WI38 (cell line): ENCODE data around the gene CCNH.

ENCODE experiments used
- H3K4me3 ChIP-seq: 2 replicates; pipeline ENCODE4 v1.5.1; 2011; ENCODE audit warnings: low read depth, mild to moderate bottlenecking, control low read depth, low read length
- TF ChIP-seq, protein P1 (sequence below): IDR thresholded peaks from 2 replicates; pipeline ENCODE4 v1.5.1; 2012; ENCODE audit warnings: low read depth, mild to moderate bottlenecking, control low read depth, low read length

CCNH gene

DNA sequence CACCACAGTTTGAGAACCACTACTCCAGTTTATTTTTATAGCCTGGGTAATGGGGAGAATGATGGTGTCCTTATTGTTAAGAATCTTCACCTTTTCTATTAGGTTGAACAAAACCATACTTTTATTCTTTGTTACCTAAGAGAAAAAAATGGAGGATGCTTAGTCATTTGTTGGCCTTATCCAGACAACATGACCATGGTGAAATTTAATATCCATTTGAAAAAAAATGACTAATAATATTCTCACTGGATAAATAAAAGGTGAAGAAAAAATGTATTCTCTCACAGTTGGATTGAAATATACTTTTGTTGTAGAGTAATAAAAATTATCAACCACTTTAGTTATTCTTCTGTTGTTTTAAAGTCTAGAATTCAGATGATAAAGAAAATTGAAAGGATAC is 5.8 kb upstream of the CCNH start:
- H3K4me3 ChIP-seq = no peak overlapping the region
- TF ChIP-seq, protein P1, sequence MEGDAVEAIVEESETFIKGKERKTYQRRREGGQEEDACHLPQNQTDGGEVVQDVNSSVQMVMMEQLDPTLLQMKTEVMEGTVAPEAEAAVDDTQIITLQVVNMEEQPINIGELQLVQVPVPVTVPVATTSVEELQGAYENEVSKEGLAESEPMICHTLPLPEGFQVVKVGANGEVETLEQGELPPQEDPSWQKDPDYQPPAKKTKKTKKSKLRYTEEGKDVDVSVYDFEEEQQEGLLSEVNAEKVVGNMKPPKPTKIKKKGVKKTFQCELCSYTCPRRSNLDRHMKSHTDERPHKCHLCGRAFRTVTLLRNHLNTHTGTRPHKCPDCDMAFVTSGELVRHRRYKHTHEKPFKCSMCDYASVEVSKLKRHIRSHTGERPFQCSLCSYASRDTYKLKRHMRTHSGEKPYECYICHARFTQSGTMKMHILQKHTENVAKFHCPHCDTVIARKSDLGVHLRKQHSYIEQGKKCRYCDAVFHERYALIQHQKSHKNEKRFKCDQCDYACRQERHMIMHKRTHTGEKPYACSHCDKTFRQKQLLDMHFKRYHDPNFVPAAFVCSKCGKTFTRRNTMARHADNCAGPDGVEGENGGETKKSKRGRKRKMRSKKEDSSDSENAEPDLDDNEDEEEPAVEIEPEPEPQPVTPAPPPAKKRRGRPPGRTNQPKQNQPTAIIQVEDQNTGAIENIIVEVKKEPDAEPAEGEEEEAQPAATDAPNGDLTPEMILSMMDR = no peak

DNA sequence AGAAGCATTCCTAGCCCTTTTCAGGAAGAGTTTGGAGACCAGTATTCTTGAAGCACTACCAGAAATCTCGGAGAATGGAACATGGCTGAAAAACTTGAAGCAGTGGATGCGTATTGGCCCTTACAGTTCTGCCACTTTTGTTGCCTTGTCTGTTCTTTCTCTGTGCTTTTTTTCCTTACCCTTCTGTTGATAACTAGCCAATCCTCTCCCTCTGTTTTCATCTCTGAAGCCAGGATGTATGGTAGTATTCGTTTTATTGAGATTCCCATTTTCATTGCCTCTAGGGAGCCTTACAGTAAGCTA is 564 bp upstream of the CCNH start:
- H3K4me3 ChIP-seq = peak overlapping the region; percentile 76
- TF ChIP-seq, protein P1 = no peak

DNA sequence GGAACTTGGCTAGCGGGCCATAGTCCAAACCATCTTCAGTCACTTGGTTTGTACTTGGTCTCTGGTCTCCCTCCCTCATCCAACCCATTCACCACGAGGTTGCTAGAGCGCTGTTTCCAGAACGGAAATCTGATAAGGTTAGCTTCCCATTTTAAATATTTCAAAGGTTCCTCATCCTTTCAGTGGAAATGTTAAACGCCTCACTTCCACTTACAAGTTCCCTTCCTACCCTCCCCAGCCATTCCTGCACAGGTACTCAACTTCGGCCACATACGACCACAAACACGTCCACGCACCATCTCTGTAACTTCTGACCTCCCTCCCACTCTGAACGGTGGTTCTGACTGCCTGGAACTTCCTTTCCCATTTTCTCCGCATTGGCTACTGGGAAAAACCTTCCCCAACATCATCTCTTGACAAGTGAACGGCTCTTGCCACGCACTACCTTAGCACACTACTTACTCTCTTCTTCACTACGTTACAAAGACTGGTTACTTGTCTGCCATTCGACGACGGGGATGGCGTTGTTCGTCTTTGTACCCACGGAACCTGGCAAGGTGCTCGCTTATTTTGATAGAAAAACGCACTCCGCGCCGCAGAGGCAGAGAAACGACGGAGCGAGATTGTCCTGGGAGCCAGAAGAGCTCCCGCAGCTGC is 629 bp downstream of the CCNH start:
- H3K4me3 ChIP-seq = peak overlapping the region; percentile 76
- TF ChIP-seq, protein P1 = no peak

DNA sequence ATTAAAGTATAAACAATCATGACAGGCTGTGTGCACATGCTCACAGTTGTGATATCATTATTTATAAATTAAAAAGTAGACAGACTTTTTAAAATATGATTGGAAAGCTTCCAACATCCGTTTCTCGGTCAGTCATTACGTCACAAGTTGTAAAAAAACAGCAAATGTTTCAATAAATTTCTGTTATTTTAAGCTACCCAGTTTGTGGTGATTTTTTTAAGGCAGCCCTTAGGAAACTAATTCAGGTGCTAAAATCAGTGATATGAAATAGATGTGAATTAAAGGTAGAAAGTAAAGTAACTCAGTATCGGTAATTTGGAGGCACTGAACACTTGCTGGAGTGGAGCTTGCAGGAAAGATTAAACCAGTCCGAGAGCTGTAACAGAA is 1.2 kb downstream of the CCNH start:
- H3K4me3 ChIP-seq = peak overlapping the region; percentile 76
- TF ChIP-seq, protein P1 = no peak

DNA sequence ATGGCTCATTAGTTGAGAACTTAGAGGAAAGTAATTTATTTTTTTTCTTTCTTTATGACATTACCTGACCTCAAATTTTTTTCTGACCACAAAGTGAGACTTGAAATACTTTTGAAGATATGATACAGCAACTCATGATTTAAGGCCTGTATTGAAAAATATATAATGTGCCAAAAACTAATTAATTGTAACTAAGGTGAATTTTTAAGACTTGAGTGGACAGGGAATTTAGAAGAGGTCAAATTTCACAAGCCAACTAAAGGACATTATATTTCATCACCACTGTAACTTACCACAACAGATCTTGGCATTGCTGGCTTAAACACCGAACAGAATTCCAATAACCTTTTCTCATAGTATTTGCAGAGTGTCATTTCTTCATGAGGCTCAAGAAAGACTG is 1.8 kb downstream of the CCNH start:
- H3K4me3 ChIP-seq = peak overlapping the region; percentile 76
- TF ChIP-seq, protein P1 = no peak

DNA sequence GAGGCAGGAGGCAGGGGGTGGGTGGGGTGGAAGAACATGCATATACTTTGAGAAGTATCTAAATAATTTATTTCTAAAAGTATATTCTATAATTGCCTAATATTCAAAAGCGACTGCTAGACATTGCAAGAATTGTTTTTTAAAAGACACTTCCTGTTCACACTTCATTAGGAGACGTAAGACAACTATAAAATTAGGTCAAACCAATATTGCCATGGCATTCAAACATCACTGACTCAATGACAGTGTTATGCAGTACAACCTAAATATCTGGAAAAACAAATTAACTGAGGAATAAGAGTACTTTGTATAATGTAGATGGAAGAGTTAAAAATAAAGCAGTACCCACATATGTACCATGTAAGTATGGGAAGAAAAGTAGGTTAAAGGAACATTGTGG is 4.5 kb downstream of the CCNH start:
- no peak overlapping the region for H3K4me3 ChIP-seq
- TF ChIP-seq, protein P1 = no peak

DNA sequence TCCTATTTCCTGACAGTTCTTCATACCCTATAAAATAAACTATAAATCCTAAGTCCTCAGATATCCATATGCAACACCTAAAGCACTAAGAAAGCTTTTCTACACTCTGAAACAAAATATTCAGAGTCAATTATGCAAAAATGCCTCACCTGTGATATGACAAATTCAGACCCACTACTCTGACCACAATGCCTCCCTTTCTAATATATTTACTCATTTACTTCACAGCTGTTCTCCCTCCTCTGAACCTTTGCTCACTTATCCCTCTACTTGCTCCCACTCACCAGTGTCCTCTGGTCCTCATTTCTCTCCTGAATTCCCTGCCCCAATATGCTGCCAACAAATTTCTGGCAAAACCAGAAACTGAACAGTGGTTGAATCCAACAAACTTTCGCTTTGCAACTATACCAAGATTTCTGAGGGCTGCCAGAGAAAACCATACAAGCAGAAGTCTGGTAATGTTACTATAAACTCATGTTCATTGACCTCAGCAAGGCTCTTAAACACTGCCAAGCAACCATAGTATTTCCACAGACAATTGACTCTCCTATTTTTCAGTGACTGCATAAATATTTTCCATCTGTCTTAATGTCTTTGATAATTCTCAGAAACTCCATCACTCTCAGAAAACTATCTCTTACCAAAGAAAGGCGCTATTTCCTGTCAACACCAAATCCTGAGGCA is 7.1 kb downstream of the CCNH start:
- TF ChIP-seq, protein P1 = no peak
- no peak overlapping the region for H3K4me3 ChIP-seq
